GM12891 (cell line): ENCODE data around the gene GAS7.

Experiments used
- POLR2A ChIP-seq: IDR thresholded peaks from 2 replicates; pipeline ENCODE4 v1.6.1; 2011; ENCODE audit warnings: low read depth, low read length, control low read depth
- POLR2AphosphoS5 ChIP-seq: IDR thresholded peaks from 2 replicates; pipeline ENCODE4 v1.6.1; 2011; ENCODE audit warnings: low read depth, low read length, control low read depth
- POU2F2 ChIP-seq: IDR thresholded peaks from 2 replicates; pipeline ENCODE4 v1.6.1; 2011; ENCODE audit warnings: low read depth, mild to moderate bottlenecking, control low read depth, low read length, moderate library complexity
- SPI1 ChIP-seq: IDR thresholded peaks from 2 replicates; pipeline ENCODE4 v1.6.1; 2011; ENCODE audit warnings: low read depth, low read length, control low read depth
- TAF1 ChIP-seq: IDR thresholded peaks from 2 replicates; pipeline ENCODE4 v1.6.1; 2011; ENCODE audit warnings: low read depth, low read length, control low read depth

DNA sequence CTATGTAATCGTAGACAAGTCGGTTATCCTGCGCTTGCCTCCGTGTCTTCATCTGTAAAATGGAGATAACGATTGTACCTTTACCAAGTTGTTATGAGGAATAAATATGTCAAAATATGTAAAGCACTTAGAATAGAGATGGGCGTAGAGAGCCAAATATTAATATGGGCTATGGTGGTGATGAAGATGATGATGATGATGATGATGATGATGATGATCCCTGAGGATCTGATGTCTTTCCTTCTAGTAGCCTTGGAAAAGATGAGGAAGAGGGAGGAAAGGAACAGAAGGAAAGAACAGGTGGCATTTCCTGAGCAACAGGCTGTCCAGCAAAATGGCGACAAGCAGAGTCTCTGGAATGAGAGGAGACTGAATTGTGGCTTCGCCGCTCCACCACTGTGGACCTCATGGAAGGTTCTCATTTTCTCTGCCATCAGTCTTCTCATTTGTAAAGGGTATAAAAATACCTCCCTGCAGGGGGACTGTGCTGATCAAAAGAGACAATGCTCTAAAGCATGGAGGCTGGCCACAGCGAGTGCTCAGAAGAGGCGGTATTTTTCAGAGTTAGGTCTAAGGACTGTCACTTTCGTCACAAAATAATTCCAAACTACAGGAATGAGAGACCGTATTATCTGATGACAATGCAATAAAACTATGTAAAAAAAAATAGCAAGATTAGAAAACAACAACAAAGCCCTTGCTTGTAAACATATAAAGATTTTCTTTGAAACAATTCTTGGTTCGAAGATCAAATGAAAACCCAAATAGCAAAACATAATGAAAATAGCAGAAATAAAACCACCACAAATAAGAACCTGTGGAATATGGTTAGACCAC, 276.2 kb downstream of the GAS7 start:
- no peak for TF ChIP-seq POLR2AphosphoS5
- no peak for TF ChIP-seq POLR2A
- TF ChIP-seq TAF1: no peak
- no peak for TF ChIP-seq POU2F2
- no peak for TF ChIP-seq SPI1
